GM23248 (cell line): Measurements from ENCODE around the gene UROC1. TPM values are rescaled to one million over a fixed set of nuclear protein-coding genes. Genes with fewer than 3 reads are reported as not detected.

ENCODE experiments used
- DNase-seq: peaks from one replicate; pipeline ENCODE4 v3.0.0-alpha.2; 2015
- H2AFZ ChIP-seq: fragments of 200-600 bp; sonication (generic); 2 replicates; pipeline ENCODE4 v1.6.1; 2016; ENCODE audit warnings: antibody characterized with exemption
- H3F3A ChIP-seq: fragments of 200-600 bp; sonication (generic); 2 replicates; pipeline ENCODE4 v1.6.1; 2016; ENCODE audit warnings: mild to moderate bottlenecking, antibody characterized with exemption, mixed run types; ENCODE audit not compliant: insufficient read depth
- H3K27ac ChIP-seq: fragments of 200-600 bp; sonication (generic); 2 replicates; pipeline ENCODE4 v1.5.1; 2016; ENCODE audit warnings: mild to moderate bottlenecking
- H3K27me3 ChIP-seq: fragments of 200-600 bp; sonication (generic); replicated peaks from 2 replicates; pipeline ENCODE4 v1.6.1; 2016; ENCODE audit warnings: mild to moderate bottlenecking; ENCODE audit not compliant: insufficient read depth
- H3K36me3 ChIP-seq: fragments of 200-600 bp; sonication (generic); 2 replicates; pipeline ENCODE4 v1.6.1; 2016; ENCODE audit warnings: low read depth, mild to moderate bottlenecking
- H3K4me1 ChIP-seq: fragments of 200-600 bp; sonication (generic); 2 replicates; pipeline ENCODE4 v1.6.1; 2016; ENCODE audit warnings: mild to moderate bottlenecking; ENCODE audit not compliant: insufficient read depth
- H3K4me2 ChIP-seq: fragments of 200-600 bp; sonication (generic); one replicate; pipeline ENCODE4 v1.6.1; 2016; ENCODE audit warnings: mild to moderate bottlenecking; ENCODE audit not compliant: unreplicated experiment
- H3K4me3 ChIP-seq: fragments of 200-600 bp; sonication (generic); 2 replicates; pipeline ENCODE4 v1.5.1; 2016; ENCODE audit warnings: mild to moderate bottlenecking
- H3K79me2 ChIP-seq: fragments of 200-600 bp; sonication (generic); 2 replicates; pipeline ENCODE4 v1.6.1; 2016; ENCODE audit warnings: mild to moderate bottlenecking; ENCODE audit not compliant: insufficient read depth
- H3K9ac ChIP-seq: fragments of 200-600 bp; sonication (generic); 2 replicates; pipeline ENCODE4 v1.6.1; 2016; ENCODE audit warnings: mild to moderate bottlenecking
- H3K9me2 ChIP-seq: fragments of 200-600 bp; sonication (generic); 2 replicates; pipeline ENCODE4 v1.6.1; 2016; ENCODE audit warnings: mixed run types, mild to moderate bottlenecking, moderate library complexity; ENCODE audit not compliant: insufficient read depth
- H3K9me3 ChIP-seq: fragments of 200-600 bp; sonication (generic); one replicate; pipeline ENCODE4 v1.6.1; 2017; ENCODE audit warnings: low read depth
- H4K20me1 ChIP-seq: fragments of 200-600 bp; sonication (generic); 2 replicates; pipeline ENCODE4 v1.6.0; 2016; ENCODE audit not compliant: insufficient read depth
- EZH2 ChIP-seq: fragments of 200-600 bp; sonication (generic); IDR thresholded peaks from 2 replicates; pipeline ENCODE4 v1.6.1; 2018; ENCODE audit warnings: antibody characterized with exemption, mild to moderate bottlenecking; ENCODE audit not compliant: insufficient read depth, poor library complexity, severe bottlenecking
- EZH2phosphoT487 ChIP-seq: fragments of 200-600 bp; sonication (generic); IDR thresholded peaks from 2 replicates; pipeline ENCODE4 v1.6.1; 2018; ENCODE audit warnings: antibody characterized with exemption, moderate library complexity, mild to moderate bottlenecking, low read depth; ENCODE audit not compliant: insufficient read depth
- WGBS, 2 experiments: methylation state at CpG; one replicate each; pipeline ENCODE4 v1.1.6; 2015 to 2017; ENCODE audit warnings: low lambda C conversion rate in 2 of 2, low coverage in 1 of 2; ENCODE audit errors: missing lambda C conversion rate in 2 of 2; 5-methylcytosine and 5-hydroxymethylcytosine counted together
- in situ Hi-C: fragments of 300-500 bp; cut with MboI; formaldehyde crosslinking; loops from 2 replicates; pipeline ENCODE4 v1.15.0; 2020
- polyA plus RNA-seq: library from polyadenylated mRNA; unstranded; fragments of >200 nt; fragmentation: Nextera tagmentation; extraction: Ambion mirVana; gene quantifications from 2 replicates; pipeline ENCODE4 v1.2.1, GENCODE V29; 2016
- total RNA-seq: library from RNA; depleted of rRNA; stranded (reverse); fragments of >200 nt; shearing (Covaris generic); gene quantifications from 2 replicates; pipeline ENCODE4 v1.2.3, GENCODE V29; 2014

UROC1 gene
- total and polyA plus RNA-seq, 2 experiments from 2014 or later: not detected

- peaks cover 9% of the 10 kb centered on the region; the same call in 1 of the 2 replicates for H3K36me3 ChIP-seq
- no peaks in the 10 kb centered on the region for H3K4me1 ChIP-seq
- no peak overlapping the region for H3K27ac ChIP-seq
- H3K27me3 ChIP-seq: no peaks in the 10 kb centered on the region
- H3K4me3 ChIP-seq: no peak overlapping the region
- H3K9me2 ChIP-seq: no peaks in the 10 kb centered on the region
- H3K79me2 ChIP-seq: peaks cover 11% of the 10 kb centered on the region; the same call in 1 of the 2 replicates
- TF ChIP-seq EZH2 (no peak), EZH2phosphoT487 (no peak)
- H4K20me1 ChIP-seq: no peaks in the 10 kb centered on the region
- no peak overlapping the region for H3K4me2 ChIP-seq
- WGBS, 2 experiments: 80 to 82% methylated on average over 12 of the region's 12 CpGs
- no peak overlapping the region for H2AFZ ChIP-seq
- no peak for DNase-seq
- H3K9me3 ChIP-seq: no peaks in the 10 kb centered on the region
- H3K9ac ChIP-seq: no peak overlapping the region
- no peaks in the 10 kb centered on the region for H3F3A ChIP-seq
- in situ Hi-C loops: no loop called here
Measured at GRCh38 chr3:126451511-126451910, 66.1 kb downstream of the UROC1 start.

GRCh38 chr3:126450744-126451143 is 66.8 kb downstream of the UROC1 start:
- Histone ChIP-seq H3K27me3 (no peaks in the 10 kb centered on the region), H3F3A (no peaks in the 10 kb centered on the region), H3K4me2 (no peak overlapping the region), H3K79me2 (peaks cover 11% of the 10 kb centered on the region; the same call in 1 of the 2 replicates), H3K4me1 (no peaks in the 10 kb centered on the region), H3K4me3 (no peak overlapping the region), H4K20me1 (no peaks in the 10 kb centered on the region), H3K27ac (no peak overlapping the region), H3K36me3 (peaks cover 9% of the 10 kb centered on the region; the same call in 1 of the 2 replicates), H3K9ac (no peak overlapping the region), H2AFZ (no peak overlapping the region), H3K9me3 (no peaks in the 10 kb centered on the region), H3K9me2 (no peaks in the 10 kb centered on the region)
- DNase-seq: no peak
- TF ChIP-seq EZH2 (no peak), EZH2phosphoT487 (no peak)
- WGBS, 2 experiments: 91 to 100% methylated on average over 3 of the region's 3 CpGs
- in situ Hi-C loops: no loop called here

- H4K20me1 ChIP-seq: no peaks in the 10 kb centered on the region
- in situ Hi-C loops: no loop called here
- 0 out of 2 replicates have a peak, but pooled peaks cover 8% of the 10 kb centered on the region for H3K79me2 ChIP-seq
- no peaks in the 10 kb centered on the region for H3K27me3 ChIP-seq
- 66 to 68% methylated on average over 9 of the region's 9 CpGs for WGBS, 2 experiments
- H3K27ac ChIP-seq: no peak overlapping the region
- H3F3A ChIP-seq: no peaks in the 10 kb centered on the region
- H3K4me1 ChIP-seq: no peaks in the 10 kb centered on the region
- DNase-seq: no peak
- no peaks in the 10 kb centered on the region for H3K9me3 ChIP-seq
- peaks cover 9% of the 10 kb centered on the region; the same call in 1 of the 2 replicates for H3K36me3 ChIP-seq
- no peak for TF ChIP-seq EZH2phosphoT487
- no peaks in the 10 kb centered on the region for H3K9me2 ChIP-seq
- H3K4me3 ChIP-seq: no peak overlapping the region
- no peak overlapping the region for H3K9ac ChIP-seq
- H3K4me2 ChIP-seq: no peak overlapping the region
- H2AFZ ChIP-seq: no peak overlapping the region
Measured at GRCh38 chr3:126450219-126450618, 67.4 kb downstream of the UROC1 start.

- no peak for TF ChIP-seq EZH2phosphoT487
- TF ChIP-seq EZH2: no peak
- no peak overlapping the region for H3K4me2 ChIP-seq
- 94 to 95% methylated on average over 11 of the region's 11 CpGs for WGBS, 2 experiments
Measured at GRCh38 chr3:126449621-126450051, 67.9 kb downstream of the UROC1 start.

GRCh38 chr3:126448893-126449180 is 68.7 kb downstream of the UROC1 start:
- no peaks in the 10 kb centered on the region for H3K9me3 ChIP-seq
- H3K27ac ChIP-seq: no peak overlapping the region
- 90 to 92% methylated on average over 8 of the region's 8 CpGs for WGBS, 2 experiments
- H3F3A ChIP-seq: no peaks in the 10 kb centered on the region
- no peaks in the 10 kb centered on the region for H3K27me3 ChIP-seq
- H3K36me3 ChIP-seq: peaks cover 5% of the 10 kb centered on the region; the same call in 1 of the 2 replicates
- no peaks in the 10 kb centered on the region for H4K20me1 ChIP-seq
- no peaks in the 10 kb centered on the region for H3K9me2 ChIP-seq
- H3K4me3 ChIP-seq: no peak overlapping the region
- in situ Hi-C loops: no loop called here
- no peak overlapping the region for H3K4me2 ChIP-seq
- no peaks in the 10 kb centered on the region for H3K79me2 ChIP-seq
- TF ChIP-seq EZH2phosphoT487: no peak
- no peak for TF ChIP-seq EZH2
- DNase-seq: no peak
- H3K4me1 ChIP-seq: no peaks in the 10 kb centered on the region
- H3K9ac ChIP-seq: no peak overlapping the region
- H2AFZ ChIP-seq: no peak overlapping the region

More at GRCh38 chr3:126449621-126450051, 67.9 kb downstream of the UROC1 start:
- Histone ChIP-seq H2AFZ (no peak overlapping the region), H3K9me3 (no peaks in the 10 kb centered on the region), H3K4me1 (no peaks in the 10 kb centered on the region), H3K27me3 (no peaks in the 10 kb centered on the region), H3K9me2 (no peaks in the 10 kb centered on the region), H3K4me3 (no peak overlapping the region), H3K27ac (no peak overlapping the region), H3K36me3 (peaks cover 9% of the 10 kb centered on the region; the same call in 1 of the 2 replicates), H3F3A (no peaks in the 10 kb centered on the region), H4K20me1 (no peaks in the 10 kb centered on the region), H3K79me2 (0 out of 2 replicates have a peak, but pooled peaks cover 2% of the 10 kb centered on the region), H3K9ac (no peak overlapping the region)
- in situ Hi-C loops: no loop called here
- DNase-seq: no peak
